MCF 10A (cell line): Measurements from ENCODE around the gene MRGPRE. TPM values are rescaled to one million over a fixed set of nuclear protein-coding genes. Genes with fewer than 3 reads are reported as not detected.

Experiments
- BruUV-seq: library from RNA; stranded (reverse); fragments of 400-500 nt; replicated peaks from 2 replicates; lab custom pipeline; 2021; lab: Mats Ljungman, UMichigan
- CTCF ChIA-PET: fragments of 300-600 bp; sonication (Branson Sonifier 250); formaldehyde crosslinking; extraction: SDS; loops from one replicate; lab custom pipeline; 2021; ENCODE audit warnings: antibody characterized with exemption, inconsistent platforms; lab: Yijun Ruan, JAX
- POLR2A ChIA-PET: fragments of 300-600, 350-650 bp; sonication (Branson Sonifier 250); formaldehyde crosslinking; extraction: SDS; loops from one replicate; lab custom pipeline; 2020; ENCODE audit warnings: antibody characterized with exemption, inconsistent platforms; lab: Yijun Ruan, JAX
- DNase-seq: peaks from one replicate; pipeline ENCODE4 v3.0.0-alpha.2; 2018; ENCODE audit not compliant: unreplicated experiment
- H3K27ac Mint-ChIP-seq: one replicate; pipeline ENCODE4 v1.8.0; 2022; ENCODE audit warnings: mild to moderate bottlenecking, low read depth, mixed read lengths; ENCODE audit not compliant: unreplicated experiment
- H3K27me3 Mint-ChIP-seq: one replicate; pipeline ENCODE4 v1.8.0; 2022; ENCODE audit warnings: mixed read lengths; ENCODE audit not compliant: insufficient read depth, unreplicated experiment
- H3K36me3 Mint-ChIP-seq: one replicate; pipeline ENCODE4 v1.8.0; 2022; ENCODE audit warnings: mild to moderate bottlenecking, moderate library complexity, mixed read lengths; ENCODE audit not compliant: insufficient read depth, unreplicated experiment
- H3K4me1 Mint-ChIP-seq: one replicate; pipeline ENCODE4 v1.8.0; 2022; ENCODE audit warnings: mixed read lengths; ENCODE audit not compliant: insufficient read depth, unreplicated experiment
- H3K4me3 Mint-ChIP-seq: one replicate; pipeline ENCODE4 v1.8.0; 2022; ENCODE audit warnings: mild to moderate bottlenecking, moderate library complexity, mixed read lengths; ENCODE audit not compliant: unreplicated experiment
- H3K9me3 Mint-ChIP-seq: one replicate; pipeline ENCODE4 v1.8.0; 2022; ENCODE audit warnings: mixed read lengths; ENCODE audit not compliant: unreplicated experiment
- CTCF ChIP-seq: fragments of 200-600 bp; IDR thresholded peaks from one replicate; pipeline ENCODE4 v1.8.0; 2022; ENCODE audit warnings: antibody characterized with exemption, mild to moderate bottlenecking; ENCODE audit not compliant: unreplicated experiment
- intact Hi-C: fragments of 100-400 bp; cut with micrococcal nuclease; formaldehyde crosslinking; loops from 2 replicates; pipeline ENCODE4 v1.14.1; 2022
- total RNA-seq: library from RNA; stranded (reverse); gene quantifications from 2 replicates; pipeline ENCODE4 v1.2.3, GENCODE V29; 2022

Gene MRGPRE
- total RNA-seq, 1 experiment from 2014 or later, result not detected

GRCh38 chr11:3186166-3186953 lies 45.9 kb downstream of the MRGPRE start:
- H3K27ac Mint-ChIP-seq, result no peak overlapping the region
- intact Hi-C loops, result no loop called here
- ChIA-PET CTCF (no interaction called here), POLR2A (no interaction called here)
- H3K4me1 Mint-ChIP-seq, result no peaks in the 10 kb centered on the region
- DNase-seq, result no peak
- no peak overlapping the region for H3K4me3 Mint-ChIP-seq
- H3K27me3 Mint-ChIP-seq, result peaks cover 17% of the 10 kb centered on the region
- no TSS peak for BruUV-seq
- TF ChIP-seq CTCF, result no peak
- no peaks in the 10 kb centered on the region for H3K36me3 Mint-ChIP-seq
- no peaks in the 10 kb centered on the region for H3K9me3 Mint-ChIP-seq

GRCh38 chr11:3184732-3185347 lies 47.4 kb downstream of the MRGPRE start:
- ChIA-PET POLR2A (no interaction called here), CTCF (interaction anchor here (0.8 kb wide), 1 partner anchor 148 kb away, joined by 4 read pairs; no protein-coding TSS in a partner anchor)
- H3K4me1 Mint-ChIP-seq, result no peaks in the 10 kb centered on the region
- TF ChIP-seq CTCF, result no peak
- no TSS peak for BruUV-seq
- H3K27me3 Mint-ChIP-seq, result peaks cover 17% of the 10 kb centered on the region
- H3K27ac Mint-ChIP-seq, result no peak overlapping the region
- no peak for DNase-seq
- H3K9me3 Mint-ChIP-seq, result no peaks in the 10 kb centered on the region
- no peaks in the 10 kb centered on the region for H3K36me3 Mint-ChIP-seq
- no peak overlapping the region for H3K4me3 Mint-ChIP-seq
- intact Hi-C loops, result no loop called here

GRCh38 chr11:3183523-3183922 lies 48.7 kb downstream of the MRGPRE start:
- POLR2A ChIA-PET, result no interaction called here

More at GRCh38 chr11:3183523-3183922, 48.7 kb downstream of the MRGPRE start:
- Mint-ChIP-seq H3K27ac (no peak overlapping the region), H3K27me3 (peaks cover 17% of the 10 kb centered on the region), H3K36me3 (no peaks in the 10 kb centered on the region), H3K4me1 (no peaks in the 10 kb centered on the region), H3K9me3 (no peaks in the 10 kb centered on the region), H3K4me3 (no peak overlapping the region)
- intact Hi-C loops, result no loop called here
- no peak for DNase-seq
- BruUV-seq, result no TSS peak
- TF ChIP-seq CTCF, result no peak
- CTCF ChIA-PET, result no interaction called here
